GM12875 (cell line): ENCODE results near the gene CDK15.

Experiments
- H3K4me3 ChIP-seq: one replicate; pipeline ENCODE4 v1.5.1; 2011; ENCODE audit warnings: low read depth, low read length, control low read depth
- CTCF ChIP-seq: IDR thresholded peaks from 2 replicates; pipeline ENCODE4 v1.5.1; 2011; ENCODE audit warnings: low read depth, mild to moderate bottlenecking, control low read depth, inconsistent platforms, low read length, moderate library complexity, borderline replicate concordance; ENCODE audit not compliant: insufficient read depth

CDK15 gene

GRCh38 chr2:201891676-201892075 lies 85.3 kb downstream of the CDK15 start:
- no peak for TF ChIP-seq CTCF
- H3K4me3 ChIP-seq = no peak overlapping the region

DNA sequence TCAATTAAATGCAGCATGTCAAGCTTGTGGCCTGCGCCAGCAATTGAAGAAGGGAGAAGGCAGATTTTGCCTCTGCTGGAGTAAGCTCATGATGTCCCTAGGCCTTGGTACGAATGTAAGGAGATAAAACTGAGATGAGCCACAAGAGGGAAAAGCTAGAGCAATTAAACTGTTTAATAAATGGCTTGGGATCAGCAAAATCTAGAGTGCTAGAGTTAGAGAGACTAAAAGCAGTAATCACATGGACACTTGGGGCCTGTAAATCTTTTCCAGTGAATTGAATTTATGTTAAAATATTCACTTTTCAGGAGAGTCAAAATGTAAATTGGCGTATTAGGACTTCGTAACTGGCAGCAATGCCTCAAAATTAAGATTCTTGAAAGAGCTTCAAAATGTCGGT lies 86.2 kb downstream of the CDK15 start:
- no peak for TF ChIP-seq CTCF
- no peak overlapping the region for H3K4me3 ChIP-seq

- no peak for TF ChIP-seq CTCF
- no peak overlapping the region for H3K4me3 ChIP-seq
These were observed 94.0 kb downstream of the CDK15 start for GRCh38 chr2:201900362-201900761.

DNA sequence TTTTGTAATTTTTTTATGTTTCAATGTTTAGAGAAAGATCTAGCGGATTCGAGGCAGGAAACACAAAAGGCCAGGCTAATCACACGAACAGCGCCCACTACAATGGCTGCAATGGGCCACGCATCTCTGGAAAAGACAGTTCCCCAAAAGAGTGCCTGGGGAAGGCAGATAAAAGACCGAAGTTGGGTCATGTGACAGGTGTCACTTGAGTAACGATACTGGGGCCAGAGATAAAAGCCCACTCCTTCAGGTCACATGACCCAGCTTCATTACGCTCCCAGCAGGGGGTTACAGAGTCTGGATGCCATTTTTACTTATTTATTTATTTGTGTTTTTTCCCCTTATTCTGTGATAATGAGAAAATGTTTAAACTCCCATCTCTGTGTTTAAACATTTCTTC lies 95.4 kb downstream of the CDK15 start:
- no peak overlapping the region for H3K4me3 ChIP-seq
- TF ChIP-seq CTCF = no peak

- no peak for TF ChIP-seq CTCF
- H3K4me3 ChIP-seq = no peak overlapping the region
These were observed 98.4 kb downstream of the CDK15 start for GRCh38 chr2:201904538-201905420.

DNA sequence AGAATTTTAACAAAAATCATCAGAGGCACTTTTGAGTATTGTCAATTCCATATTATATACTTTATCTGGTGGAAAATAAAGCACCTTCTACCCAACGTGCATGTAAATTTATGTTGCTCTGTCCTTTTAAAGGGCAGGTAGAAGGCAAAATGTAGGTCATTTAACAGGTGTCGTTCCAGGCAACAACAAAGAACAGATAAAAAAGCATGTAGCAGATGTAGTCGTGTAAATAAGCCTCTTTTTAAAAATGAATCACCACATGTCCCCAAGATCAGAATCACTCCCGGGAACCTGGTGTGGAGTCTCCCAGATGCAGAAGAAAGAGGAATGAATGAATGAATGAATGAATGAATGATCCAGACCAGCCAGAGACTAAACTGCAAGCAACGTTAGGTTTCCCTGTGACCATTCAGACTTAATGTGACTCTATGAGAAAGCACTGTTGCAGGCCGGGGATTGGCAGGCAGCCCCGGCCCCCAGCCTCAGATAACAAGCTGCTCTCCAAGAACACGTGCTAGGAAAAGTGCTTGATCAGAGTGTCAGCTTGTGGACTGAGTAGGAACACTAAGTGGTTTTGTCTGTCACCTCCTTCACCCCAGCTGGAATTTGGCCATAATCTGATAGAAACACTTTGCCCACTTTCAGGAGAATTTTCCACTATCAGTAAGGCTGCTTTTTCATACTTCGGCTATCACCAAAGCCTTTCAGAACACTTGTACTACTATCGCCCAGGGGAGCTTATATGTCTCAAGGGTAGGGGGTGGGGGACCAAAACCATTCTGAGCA lies 100.6 kb downstream of the CDK15 start:
- no peak overlapping the region for H3K4me3 ChIP-seq

More for the DNA sequence above, 100.6 kb downstream of the CDK15 start:
- TF ChIP-seq CTCF = no peak
